Endothelial cell of umbilical vein (primary cell): Measurements from ENCODE around the gene MBD5. TPM values are rescaled to one million over a fixed set of nuclear protein-coding genes. Genes with fewer than 3 reads are reported as not detected.

Experiments used
- BruUV-seq: library from RNA; stranded (reverse); fragments of 400-500 nt; replicated peaks from 2 replicates; lab custom pipeline; 2021; lab: Mats Ljungman, UMichigan
- CTCF ChIA-PET: fragments of 300-600, 350-600 bp; sonication (Branson Sonifier 250); formaldehyde crosslinking; loops from one replicate; lab custom pipeline; 2021; ENCODE audit warnings: antibody characterized with exemption, inconsistent platforms; lab: Charles Lee
- POLR2A ChIA-PET: fragments of 300-600, 350-600 bp; sonication (Branson Sonifier 250); formaldehyde crosslinking; loops from one replicate; lab custom pipeline; 2021; ENCODE audit warnings: antibody characterized with exemption, inconsistent platforms; lab: Charles Lee
- DNase-seq: peaks from one replicate; pipeline ENCODE4 v3.0.0-alpha.2; 2011; ENCODE audit warnings: low read depth, low spot score
- FAIRE-seq: peaks from 2 replicates; lab custom pipeline; 2011; peaks lifted over from hg19 to GRCh38; lab: Jason Lieb, UNC
- H2AFZ ChIP-seq: 2 replicates; pipeline ENCODE4 v1.6.0; 2012; ENCODE audit warnings: low read depth, low read length, control low read depth, inconsistent platforms
- H3K27ac ChIP-seq: 2 replicates; pipeline ENCODE4 v1.5.1; 2011; ENCODE audit warnings: low read depth, mild to moderate bottlenecking, control low read depth, low read length, moderate library complexity; ENCODE audit not compliant: insufficient read depth
- H3K27me3 ChIP-seq, 2 experiments: 2 replicates each; pipeline versions ENCODE4 v1.6.0 to v1.6.1; 2011; ENCODE audit warnings: low read length in 2 of 2, mixed read lengths in 1 of 2; ENCODE audit not compliant: control insufficient read depth in 2 of 2, insufficient read depth in 2 of 2
- H3K36me3 ChIP-seq, 2 experiments: 2 replicates in 1 of 2; 3 replicates in 1 of 2; pipeline ENCODE4 v1.5.1; 2011; ENCODE audit warnings: low read length in 2 of 2, mild to moderate bottlenecking in 1 of 2, moderate library complexity in 1 of 2; ENCODE audit not compliant: control insufficient read depth in 2 of 2, insufficient read depth in 2 of 2; ENCODE audit errors: extremely low read depth in 1 of 2
- H3K4me1 ChIP-seq: 3 replicates; pipeline ENCODE4 v1.5.1; 2011; ENCODE audit warnings: mild to moderate bottlenecking, low read length; ENCODE audit not compliant: control insufficient read depth, insufficient read depth; ENCODE audit errors: extremely low read depth
- H3K4me2 ChIP-seq: 2 replicates; pipeline ENCODE4 v1.6.1; 2011; ENCODE audit warnings: low read length, control low read depth, mixed read lengths; ENCODE audit not compliant: insufficient read depth
- H3K4me3 ChIP-seq, 3 experiments: fragments of 200-600 bp in 1 of 3; sonication (generic), shearing (Covaris generic) in 1 of 3; replicated peaks in 1 of 3; 2 replicates each; pipeline ENCODE4 v1.5.1; 2011 to 2016; ENCODE audit warnings: control low read depth in 3 of 3, low read length in 3 of 3, mild to moderate bottlenecking in 2 of 3, inconsistent platforms in 1 of 3, low read depth in 1 of 3, moderate library complexity in 1 of 3; ENCODE audit not compliant: insufficient read depth in 1 of 3
- H3K79me2 ChIP-seq: 2 replicates; pipeline ENCODE4 v1.6.0; 2012; ENCODE audit warnings: low read length, inconsistent platforms; ENCODE audit not compliant: control insufficient read depth, insufficient read depth
- H3K9ac ChIP-seq: replicated peaks from 2 replicates; pipeline ENCODE3; 2011; ENCODE audit warnings: low read length, control low read depth; ENCODE audit not compliant: insufficient read depth; ENCODE audit errors: extremely low read depth
- H3K9me1 ChIP-seq: replicated peaks from 3 replicates; pipeline ENCODE4 v1.6.0; 2011; ENCODE audit warnings: mild to moderate bottlenecking, low read length; ENCODE audit not compliant: control insufficient read depth, insufficient read depth; ENCODE audit errors: extremely low read depth
- H3K9me3 ChIP-seq: replicated peaks from 2 replicates; pipeline ENCODE4 v1.5.1; 2012; ENCODE audit warnings: low read length, inconsistent platforms; ENCODE audit not compliant: control insufficient read depth, insufficient read depth
- H4K20me1 ChIP-seq: replicated peaks from 2 replicates; pipeline ENCODE3; 2011; ENCODE audit warnings: mild to moderate bottlenecking, low read length; ENCODE audit not compliant: control insufficient read depth, insufficient read depth; ENCODE audit errors: extremely low read depth
- EZH2 ChIP-seq: IDR thresholded peaks from 2 replicates; pipeline ENCODE4 v1.6.1; 2012; ENCODE audit warnings: borderline replicate concordance, low read depth, mild to moderate bottlenecking, moderate library complexity, low read length, inconsistent platforms; ENCODE audit not compliant: severe bottlenecking
- FOS ChIP-seq: IDR thresholded peaks from 2 replicates; pipeline ENCODE4 v1.6.1; 2011; ENCODE audit warnings: mild to moderate bottlenecking, low read length, moderate library complexity, borderline replicate concordance; ENCODE audit not compliant: insufficient read depth
- GATA2 ChIP-seq: IDR thresholded peaks from 2 replicates; pipeline ENCODE4 v1.7.0; 2011; ENCODE audit warnings: low read depth, mild to moderate bottlenecking, moderate library complexity, mixed read lengths, low read length; ENCODE audit not compliant: insufficient read length, insufficient read depth
- JUN ChIP-seq: IDR thresholded peaks from 2 replicates; pipeline ENCODE4 v1.6.1; 2011; ENCODE audit warnings: borderline replicate concordance, low read depth; ENCODE audit not compliant: insufficient read length, insufficient read depth
- MYC ChIP-seq: IDR thresholded peaks from one replicate; pipeline ENCODE4 v1.6.1; 2011; ENCODE audit warnings: mild to moderate bottlenecking, low read depth, low read length
- POLR2A ChIP-seq: IDR thresholded peaks from 2 replicates; pipeline ENCODE4 v1.6.1; 2012; ENCODE audit warnings: low read depth, mild to moderate bottlenecking, control low read depth, low read length
- POLR2AphosphoS5 ChIP-seq: IDR thresholded peaks from 2 replicates; pipeline ENCODE4 v1.6.1; 2012; ENCODE audit warnings: low read depth, mild to moderate bottlenecking, control low read depth, low read length, moderate library complexity; ENCODE audit not compliant: insufficient read depth
- dilution Hi-C: fragments of 300-500 bp; cut with MboI; formaldehyde crosslinking; loops from one replicate; pipeline ENCODE4 v1.15.0; 2019; ENCODE audit warnings: low sequenced_read_pairs; ENCODE audit not compliant: extremely low pct_ligation_motif_present
- intact Hi-C: fragments of 100-400 bp; cut with micrococcal nuclease; formaldehyde crosslinking; loops from one replicate; pipeline ENCODE4 v1.10.0; 2022
- polyA plus RNA-seq, 4 experiments: library from polyadenylated mRNA; depleted of rRNA in 3 of 4; stranded (reverse) in 3 of 4; unstranded in 1 of 4; fragments of >200 nt; gene quantifications; 2 replicates each; pipeline versions ENCODE4 v1.2.1 to v1.2.3, GENCODE V29; 2011 to 2012; ENCODE audit warnings: missing spikeins in 1 of 4
- total RNA-seq: library from RNA; stranded (reverse); gene quantifications from 2 replicates; pipeline ENCODE4 v1.2.3, GENCODE V29; 2021
- TF ChIP-seq, protein P1 (sequence below): IDR thresholded peaks from 2 replicates; pipeline ENCODE4 v1.6.1; 2011; ENCODE audit not compliant: insufficient read depth, insufficient read length
- TF ChIP-seq, protein P2 (sequence below), 2 donors: IDR thresholded peaks; 1 replicate in 1 of 2; 2 replicates in 1 of 2; pipeline ENCODE4 v1.5.1; 2011; ENCODE audit warnings: low read length in 2 of 2, mild to moderate bottlenecking in 2 of 2, moderate library complexity in 2 of 2, control low read depth in 1 of 2, inconsistent platforms in 1 of 2, low read depth in 1 of 2; ENCODE audit not compliant: insufficient read depth in 1 of 2; ENCODE audit errors: extremely low read depth in 1 of 2

MBD5 gene
- total and polyA plus RNA-seq, 2 donors (not counting 3 experiments of a cell fraction or from before 2014, with no cell fraction given): 11.3 to 37.0 TPM

DNA sequence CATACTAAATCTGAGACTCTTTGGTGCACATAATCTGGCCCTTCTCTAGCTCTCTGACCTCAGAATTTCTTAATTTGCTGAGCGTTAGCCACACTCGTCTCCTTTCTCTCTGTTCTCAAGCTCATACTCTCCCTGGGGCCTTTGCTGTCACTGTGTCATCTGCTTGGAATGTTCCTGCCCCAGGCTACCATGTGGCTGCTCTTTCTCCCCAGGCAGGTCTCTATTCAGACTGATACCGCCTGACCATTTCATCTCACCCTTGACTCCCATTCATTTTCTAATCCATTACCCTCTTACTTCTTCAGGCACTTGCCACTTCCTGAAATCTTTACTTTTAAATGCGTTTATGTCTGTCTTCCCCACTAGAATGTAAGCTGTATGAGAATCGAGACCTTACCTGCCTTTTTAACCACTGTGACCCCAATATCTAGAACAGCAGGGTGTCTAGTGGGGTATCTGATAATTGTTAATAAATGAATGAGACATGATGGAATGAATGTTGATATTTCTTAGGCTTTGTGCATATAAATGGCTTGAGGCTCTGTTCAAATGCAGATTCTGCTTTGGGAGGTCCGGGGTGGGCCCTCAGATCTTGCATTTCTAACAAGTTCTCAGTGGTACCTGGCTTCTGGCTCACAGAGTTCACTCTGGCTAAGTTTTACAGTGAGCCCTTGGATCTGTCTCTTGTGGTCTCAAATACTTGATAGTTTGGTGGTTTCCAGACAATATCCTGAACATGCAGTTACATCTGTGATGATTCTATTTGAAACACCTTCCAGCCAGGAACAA is 533.8 kb downstream of the MBD5 start:
- TF ChIP-seq EZH2 (no peak), MYC (no peak), GATA2 (no peak), POLR2A (no peak), JUN (no peak), FOS (no peak), POLR2AphosphoS5 (no peak)
- TF ChIP-seq, protein P1, sequence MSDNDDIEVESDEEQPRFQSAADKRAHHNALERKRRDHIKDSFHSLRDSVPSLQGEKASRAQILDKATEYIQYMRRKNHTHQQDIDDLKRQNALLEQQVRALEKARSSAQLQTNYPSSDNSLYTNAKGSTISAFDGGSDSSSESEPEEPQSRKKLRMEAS: no peak
- TF ChIP-seq, protein P2, sequence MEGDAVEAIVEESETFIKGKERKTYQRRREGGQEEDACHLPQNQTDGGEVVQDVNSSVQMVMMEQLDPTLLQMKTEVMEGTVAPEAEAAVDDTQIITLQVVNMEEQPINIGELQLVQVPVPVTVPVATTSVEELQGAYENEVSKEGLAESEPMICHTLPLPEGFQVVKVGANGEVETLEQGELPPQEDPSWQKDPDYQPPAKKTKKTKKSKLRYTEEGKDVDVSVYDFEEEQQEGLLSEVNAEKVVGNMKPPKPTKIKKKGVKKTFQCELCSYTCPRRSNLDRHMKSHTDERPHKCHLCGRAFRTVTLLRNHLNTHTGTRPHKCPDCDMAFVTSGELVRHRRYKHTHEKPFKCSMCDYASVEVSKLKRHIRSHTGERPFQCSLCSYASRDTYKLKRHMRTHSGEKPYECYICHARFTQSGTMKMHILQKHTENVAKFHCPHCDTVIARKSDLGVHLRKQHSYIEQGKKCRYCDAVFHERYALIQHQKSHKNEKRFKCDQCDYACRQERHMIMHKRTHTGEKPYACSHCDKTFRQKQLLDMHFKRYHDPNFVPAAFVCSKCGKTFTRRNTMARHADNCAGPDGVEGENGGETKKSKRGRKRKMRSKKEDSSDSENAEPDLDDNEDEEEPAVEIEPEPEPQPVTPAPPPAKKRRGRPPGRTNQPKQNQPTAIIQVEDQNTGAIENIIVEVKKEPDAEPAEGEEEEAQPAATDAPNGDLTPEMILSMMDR (IDR thresholded peaks at IDR 0.05; ENCODE audit: extremely low read depth in 1 of 2, insufficient read depth in 1 of 2, low read depth in 1 of 2, low read length in 2 of 2): no peak
- no peaks in the 10 kb centered on the region for H4K20me1 ChIP-seq
- no peak overlapping the region for H3K27ac ChIP-seq
- DNase-seq: no peak
- peaks cover 2% of the 10 kb centered on the region in 2 experiments for H3K27me3 ChIP-seq
- H2AFZ ChIP-seq: no peak overlapping the region
- ChIA-PET CTCF (interaction anchor here (1.6 kb wide), 1 partner anchor 436 kb away, joined by 4 read pairs; no protein-coding TSS in a partner anchor), POLR2A (no interaction called here)
- H3K79me2 ChIP-seq: no peaks in the 10 kb centered on the region
- H3K36me3 ChIP-seq: no peaks in the 10 kb centered on the region
- intact Hi-C loops: no loop called here
- dilution Hi-C loops: no loop called here
- no peak overlapping the region for H3K4me2 ChIP-seq
- no peaks in the 10 kb centered on the region for H3K9me3 ChIP-seq
- FAIRE-seq: no peak
- no peaks in the 10 kb centered on the region for H3K4me1 ChIP-seq
- BruUV-seq: no TSS peak
- no peaks in the 10 kb centered on the region for H3K9me1 ChIP-seq
- no peak overlapping the region for H3K4me3 ChIP-seq
- H3K9ac ChIP-seq: no peak overlapping the region
